Gastroesophageal sphincter (tissue), 3 donors: ENCODE data around the gene SRPK1.

Experiments
- EP300 ChIP-seq: sonication (generic); formaldehyde crosslinking; IDR thresholded peaks from one replicate; pipeline ENCODE4 v1.6.1; 2017; ENCODE audit warnings: antibody characterized with exemption, mild to moderate bottlenecking
- POLR2A ChIP-seq, 2 donors: fragments of 450-650 bp; IDR thresholded peaks; one replicate each; pipeline ENCODE4 v1.6.1; 2017; ENCODE audit warnings: antibody characterized with exemption in 2 of 2, mild to moderate bottlenecking in 2 of 2, moderate library complexity in 1 of 2
- POLR2AphosphoS5 ChIP-seq: sonication (generic); formaldehyde crosslinking; IDR thresholded peaks from one replicate; pipeline ENCODE4 v1.6.1; 2017; ENCODE audit warnings: antibody characterized with exemption
- TF ChIP-seq, protein P1 (sequence below), 4 experiments: fragments of 200-600 bp in 2 of 4; fragments of 450-650 bp in 2 of 4; sonication (generic) in 1 of 4; IDR thresholded peaks; one replicate each; pipeline ENCODE4 v1.5.1; 2017 to 2019; ENCODE audit warnings: antibody characterized with exemption in 4 of 4, mild to moderate bottlenecking in 2 of 4, moderate library complexity in 2 of 4

DNA sequence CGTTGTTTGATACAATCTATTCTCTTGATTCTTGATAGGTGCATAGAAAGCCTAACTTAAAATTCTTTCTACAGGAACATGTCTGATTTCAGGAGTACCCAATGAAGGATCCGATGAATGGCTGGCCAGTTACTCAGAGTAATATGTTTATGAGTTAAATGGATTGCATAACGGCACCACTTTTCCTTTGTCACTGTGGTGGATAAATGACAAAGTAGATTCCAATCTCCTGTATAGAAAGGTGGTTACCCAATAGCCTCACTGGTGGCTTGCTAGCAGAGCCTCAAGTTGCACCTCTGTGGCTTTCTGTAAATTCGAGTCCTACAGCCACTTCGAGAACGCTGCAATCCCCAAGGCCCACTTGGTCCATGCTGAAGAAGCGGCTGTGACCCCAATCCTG, 87.4 kb downstream of the SRPK1 start:
- TF ChIP-seq, protein P1, sequence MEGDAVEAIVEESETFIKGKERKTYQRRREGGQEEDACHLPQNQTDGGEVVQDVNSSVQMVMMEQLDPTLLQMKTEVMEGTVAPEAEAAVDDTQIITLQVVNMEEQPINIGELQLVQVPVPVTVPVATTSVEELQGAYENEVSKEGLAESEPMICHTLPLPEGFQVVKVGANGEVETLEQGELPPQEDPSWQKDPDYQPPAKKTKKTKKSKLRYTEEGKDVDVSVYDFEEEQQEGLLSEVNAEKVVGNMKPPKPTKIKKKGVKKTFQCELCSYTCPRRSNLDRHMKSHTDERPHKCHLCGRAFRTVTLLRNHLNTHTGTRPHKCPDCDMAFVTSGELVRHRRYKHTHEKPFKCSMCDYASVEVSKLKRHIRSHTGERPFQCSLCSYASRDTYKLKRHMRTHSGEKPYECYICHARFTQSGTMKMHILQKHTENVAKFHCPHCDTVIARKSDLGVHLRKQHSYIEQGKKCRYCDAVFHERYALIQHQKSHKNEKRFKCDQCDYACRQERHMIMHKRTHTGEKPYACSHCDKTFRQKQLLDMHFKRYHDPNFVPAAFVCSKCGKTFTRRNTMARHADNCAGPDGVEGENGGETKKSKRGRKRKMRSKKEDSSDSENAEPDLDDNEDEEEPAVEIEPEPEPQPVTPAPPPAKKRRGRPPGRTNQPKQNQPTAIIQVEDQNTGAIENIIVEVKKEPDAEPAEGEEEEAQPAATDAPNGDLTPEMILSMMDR (IDR thresholded peaks at IDR 0.05), result no peak
- no peak for TF ChIP-seq POLR2AphosphoS5
- TF ChIP-seq POLR2A (IDR thresholded peaks at IDR 0.05), result no peak
- TF ChIP-seq EP300, result no peak
